Measurements from ENCODE around the gene MED12L.

GRCh38 chr3:151446002-151446340 is 360.5 kb downstream of the MED12L start:
- TF ChIP-seq, protein P1, sequence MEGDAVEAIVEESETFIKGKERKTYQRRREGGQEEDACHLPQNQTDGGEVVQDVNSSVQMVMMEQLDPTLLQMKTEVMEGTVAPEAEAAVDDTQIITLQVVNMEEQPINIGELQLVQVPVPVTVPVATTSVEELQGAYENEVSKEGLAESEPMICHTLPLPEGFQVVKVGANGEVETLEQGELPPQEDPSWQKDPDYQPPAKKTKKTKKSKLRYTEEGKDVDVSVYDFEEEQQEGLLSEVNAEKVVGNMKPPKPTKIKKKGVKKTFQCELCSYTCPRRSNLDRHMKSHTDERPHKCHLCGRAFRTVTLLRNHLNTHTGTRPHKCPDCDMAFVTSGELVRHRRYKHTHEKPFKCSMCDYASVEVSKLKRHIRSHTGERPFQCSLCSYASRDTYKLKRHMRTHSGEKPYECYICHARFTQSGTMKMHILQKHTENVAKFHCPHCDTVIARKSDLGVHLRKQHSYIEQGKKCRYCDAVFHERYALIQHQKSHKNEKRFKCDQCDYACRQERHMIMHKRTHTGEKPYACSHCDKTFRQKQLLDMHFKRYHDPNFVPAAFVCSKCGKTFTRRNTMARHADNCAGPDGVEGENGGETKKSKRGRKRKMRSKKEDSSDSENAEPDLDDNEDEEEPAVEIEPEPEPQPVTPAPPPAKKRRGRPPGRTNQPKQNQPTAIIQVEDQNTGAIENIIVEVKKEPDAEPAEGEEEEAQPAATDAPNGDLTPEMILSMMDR (IDR thresholded peaks at IDR 0.05; ENCODE audit: poor library complexity), result no peak
- no peak for TF ChIP-seq EZH2 (IDR thresholded peaks at IDR 0.05; ENCODE audit: borderline replicate concordance)
